Measurements from ENCODE around the gene ANKRD65. TPM values are rescaled to one million over a fixed set of nuclear protein-coding genes. Genes with fewer than 3 reads are reported as not detected.
"Not testable (repeated sequence)": the region's sequence is repeated elsewhere in the genome, so short reads cannot be mapped to it uniquely, and the experiment has no call there.

Gene ANKRD65
- total and polyA plus RNA-seq, 2 donors (not counting 3 experiments of a cell fraction or from before 2014, with no cell fraction given): 0.15 to 0.38 TPM

DNA sequence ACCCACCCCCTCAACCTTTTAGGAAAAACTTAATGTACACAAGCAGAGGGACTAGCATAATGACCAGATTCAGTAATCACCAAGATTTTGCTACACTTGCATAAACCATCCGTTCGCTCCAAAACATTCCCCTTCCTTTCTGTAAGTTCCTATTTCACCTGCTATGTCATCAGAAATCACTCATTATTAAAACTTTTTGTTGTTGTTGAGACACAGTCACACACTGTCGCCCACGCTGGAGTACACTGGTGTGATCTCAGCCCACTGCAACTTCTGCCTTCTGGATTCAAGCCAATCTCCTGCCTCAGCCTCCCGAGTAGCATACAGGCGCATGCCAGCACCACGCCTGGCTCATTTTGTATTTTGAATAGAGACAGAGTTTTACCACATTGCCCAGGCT lies 17.4 kb downstream of the ANKRD65 start:
- no peak for FAIRE-seq
- ChIA-PET POLR2A (no interaction called here), CTCF (interaction anchor here (2.0 kb wide), 1 partner anchor 36 kb away, joined by 23 read pairs; no protein-coding TSS in a partner anchor)
- H3K9me1 ChIP-seq (replicated peaks; ENCODE audit: control insufficient read depth, extremely low read depth, insufficient read depth, low read length): no peaks in the 10 kb centered on the region
- DNase-seq (ENCODE audit: low read depth, low spot score): no peak
- no peak for TF ChIP-seq JUN (IDR thresholded peaks at IDR 0.05; ENCODE audit: borderline replicate concordance, insufficient read depth, insufficient read length, low read depth)
- TF ChIP-seq EZH2 (IDR thresholded peaks at IDR 0.05; ENCODE audit: borderline replicate concordance, low read depth, low read length, severe bottlenecking): no peak
- TF ChIP-seq FOS (IDR thresholded peaks at IDR 0.05; ENCODE audit: borderline replicate concordance, insufficient read depth, low read length): no peak
- no peak for TF ChIP-seq POLR2A (IDR thresholded peaks at IDR 0.05; ENCODE audit: low read depth, low read length)
- TF ChIP-seq POLR2AphosphoS5 (IDR thresholded peaks at IDR 0.05; ENCODE audit: insufficient read depth, low read depth, low read length): no peak
- TF ChIP-seq MYC (IDR thresholded peaks at IDR 0.05; ENCODE audit: low read depth, low read length): no peak
- TF ChIP-seq, protein P1, sequence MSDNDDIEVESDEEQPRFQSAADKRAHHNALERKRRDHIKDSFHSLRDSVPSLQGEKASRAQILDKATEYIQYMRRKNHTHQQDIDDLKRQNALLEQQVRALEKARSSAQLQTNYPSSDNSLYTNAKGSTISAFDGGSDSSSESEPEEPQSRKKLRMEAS (IDR thresholded peaks at IDR 0.05; ENCODE audit: insufficient read depth, insufficient read length): no peak
- no peak for TF ChIP-seq GATA2 (IDR thresholded peaks at IDR 0.05; ENCODE audit: insufficient read depth, insufficient read length, low read depth, low read length)
- TF ChIP-seq, protein P2, sequence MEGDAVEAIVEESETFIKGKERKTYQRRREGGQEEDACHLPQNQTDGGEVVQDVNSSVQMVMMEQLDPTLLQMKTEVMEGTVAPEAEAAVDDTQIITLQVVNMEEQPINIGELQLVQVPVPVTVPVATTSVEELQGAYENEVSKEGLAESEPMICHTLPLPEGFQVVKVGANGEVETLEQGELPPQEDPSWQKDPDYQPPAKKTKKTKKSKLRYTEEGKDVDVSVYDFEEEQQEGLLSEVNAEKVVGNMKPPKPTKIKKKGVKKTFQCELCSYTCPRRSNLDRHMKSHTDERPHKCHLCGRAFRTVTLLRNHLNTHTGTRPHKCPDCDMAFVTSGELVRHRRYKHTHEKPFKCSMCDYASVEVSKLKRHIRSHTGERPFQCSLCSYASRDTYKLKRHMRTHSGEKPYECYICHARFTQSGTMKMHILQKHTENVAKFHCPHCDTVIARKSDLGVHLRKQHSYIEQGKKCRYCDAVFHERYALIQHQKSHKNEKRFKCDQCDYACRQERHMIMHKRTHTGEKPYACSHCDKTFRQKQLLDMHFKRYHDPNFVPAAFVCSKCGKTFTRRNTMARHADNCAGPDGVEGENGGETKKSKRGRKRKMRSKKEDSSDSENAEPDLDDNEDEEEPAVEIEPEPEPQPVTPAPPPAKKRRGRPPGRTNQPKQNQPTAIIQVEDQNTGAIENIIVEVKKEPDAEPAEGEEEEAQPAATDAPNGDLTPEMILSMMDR (IDR thresholded peaks at IDR 0.05; ENCODE audit: extremely low read depth in 1 of 2, insufficient read depth in 1 of 2, low read depth in 1 of 2, low read length in 2 of 2): no peak
- BruUV-seq (replicated peaks): no TSS peak
- dilution Hi-C loops (cut with MboI; ENCODE audit: extremely low pct_ligation_motif_present, low sequenced_read_pairs) (no loop called here), intact Hi-C loops (cut with micrococcal nuclease) (no loop called here)
- no peaks in the 10 kb centered on the region for H3K27me3 ChIP-seq (ENCODE audit: control insufficient read depth in 2 of 2, insufficient read depth in 2 of 2, low read length in 2 of 2)
- no peaks in the 10 kb centered on the region for H3K9me3 ChIP-seq (replicated peaks; ENCODE audit: control insufficient read depth, insufficient read depth, low read length)
- H3K9ac ChIP-seq (replicated peaks; ENCODE audit: extremely low read depth, insufficient read depth, low read length): no peak overlapping the region
- peaks cover 9 to 25% of the 10 kb centered on the region in 2 experiments for H3K36me3 ChIP-seq (ENCODE audit: control insufficient read depth in 2 of 2, extremely low read depth in 1 of 2, insufficient read depth in 2 of 2, low read length in 2 of 2)
- H3K4me3 ChIP-seq (replicated peaks in 1 of 3; ENCODE audit: insufficient read depth in 1 of 3, low read depth in 1 of 3, low read length in 3 of 3): no peak overlapping the region
- H3K27ac ChIP-seq (ENCODE audit: insufficient read depth, low read depth, low read length): no peak overlapping the region
- H3K4me2 ChIP-seq (ENCODE audit: insufficient read depth, low read length): no peak overlapping the region
- H2AFZ ChIP-seq (ENCODE audit: low read depth, low read length): no peak overlapping the region
- peaks cover 20% of the 10 kb centered on the region for H3K4me1 ChIP-seq (ENCODE audit: control insufficient read depth, extremely low read depth, insufficient read depth, low read length)
- H3K79me2 ChIP-seq (ENCODE audit: control insufficient read depth, insufficient read depth, low read length): peaks cover 61% of the 10 kb centered on the region
- no peaks in the 10 kb centered on the region for H4K20me1 ChIP-seq (replicated peaks; ENCODE audit: control insufficient read depth, extremely low read depth, insufficient read depth, low read length)

DNA sequence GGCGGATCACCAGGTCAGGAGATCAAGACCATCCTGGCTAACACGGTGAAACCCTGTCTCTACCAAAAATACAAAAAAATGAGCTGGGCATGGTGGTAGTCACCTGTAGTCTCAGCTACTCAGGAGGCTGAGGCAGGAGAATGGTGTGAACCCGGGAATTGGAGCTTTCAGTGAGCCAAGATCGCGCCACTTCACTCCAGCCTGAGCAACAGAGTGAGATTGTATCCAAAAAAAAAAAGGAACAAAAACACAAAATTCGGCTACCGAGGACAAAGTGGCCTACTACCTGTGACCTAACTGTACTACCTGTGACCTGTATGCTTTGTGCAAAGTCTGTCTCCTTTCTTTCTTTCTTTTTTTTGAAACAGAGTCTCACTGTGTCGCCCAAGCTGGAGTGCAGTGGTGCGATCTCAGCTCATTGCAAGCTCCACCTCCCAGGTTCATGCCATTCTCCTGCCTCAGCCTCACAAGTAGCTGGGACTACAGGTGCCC lies 18.1 kb downstream of the ANKRD65 start:
- DNase-seq (ENCODE audit: low read depth, low spot score); H3K27me3 ChIP-seq (ENCODE audit: control insufficient read depth in 2 of 2, insufficient read depth in 2 of 2, low read length in 2 of 2); H2AFZ ChIP-seq (ENCODE audit: low read depth, low read length); H4K20me1 ChIP-seq (replicated peaks; ENCODE audit: control insufficient read depth, extremely low read depth, insufficient read depth, low read length); dilution Hi-C loops (cut with MboI; ENCODE audit: extremely low pct_ligation_motif_present, low sequenced_read_pairs); FAIRE-seq; H3K27ac ChIP-seq (ENCODE audit: insufficient read depth, low read depth, low read length); H3K9me1 ChIP-seq (replicated peaks; ENCODE audit: control insufficient read depth, extremely low read depth, insufficient read depth, low read length); H3K9ac ChIP-seq (replicated peaks; ENCODE audit: extremely low read depth, insufficient read depth, low read length); H3K9me3 ChIP-seq (replicated peaks; ENCODE audit: control insufficient read depth, insufficient read depth, low read length); H3K4me3 ChIP-seq (replicated peaks in 1 of 3; ENCODE audit: insufficient read depth in 1 of 3, low read depth in 1 of 3, low read length in 3 of 3); H3K4me2 ChIP-seq (ENCODE audit: insufficient read depth, low read length); BruUV-seq (replicated peaks); intact Hi-C loops (cut with micrococcal nuclease): not testable (repeated sequence)
- ChIA-PET POLR2A (interaction anchor here (0.6 kb wide), 1 partner anchor 97 kb away, joined by 5 read pairs; no protein-coding TSS in a partner anchor), CTCF (interaction anchor here (0.9 to 2.0 kb wide), 9 partner anchors 12 to 102 kb away, joined by 3 to 23 read pairs (median 5); partner anchors contain the start of genes AURKAIP1 and VWA1)
- peaks cover 9 to 25% of the 10 kb centered on the region in 2 experiments for H3K36me3 ChIP-seq (ENCODE audit: control insufficient read depth in 2 of 2, extremely low read depth in 1 of 2, insufficient read depth in 2 of 2, low read length in 2 of 2)
- peaks cover 18% of the 10 kb centered on the region for H3K4me1 ChIP-seq (ENCODE audit: control insufficient read depth, extremely low read depth, insufficient read depth, low read length)
- peaks cover 62% of the 10 kb centered on the region for H3K79me2 ChIP-seq (ENCODE audit: control insufficient read depth, insufficient read depth, low read length)
